H1 (cell line): Measurements from ENCODE around the gene TOMM40L. TPM values are rescaled to one million over a fixed set of nuclear protein-coding genes. Genes with fewer than 3 reads are reported as not detected.

Experiments
- CTCF ChIA-PET: fragments of 300-600 bp; sonication (Branson Sonifier 250); formaldehyde crosslinking; loops from one replicate; lab custom pipeline; 2021; ENCODE audit not compliant: partially characterized antibody; lab: Charles Lee
- POLR2A ChIA-PET: fragments of 300-600 bp; sonication (Branson Sonifier 250); formaldehyde crosslinking; loops from one replicate; lab custom pipeline; 2021; ENCODE audit warnings: inconsistent platforms; ENCODE audit not compliant: partially characterized antibody; lab: Charles Lee
- DNase-seq, 2 experiments: peaks; one replicate each; pipeline versions ENCODE4 v3.0.0 to v3.0.0-alpha.2; 2010 to 2022; ENCODE audit warnings: low spot score in 2 of 2, low read depth in 1 of 2, mixed read lengths in 1 of 2
- FAIRE-seq: peaks from 2 replicates; lab custom pipeline; 2011; peaks lifted over from hg19 to GRCh38; lab: Jason Lieb, UNC
- H2AFZ ChIP-seq: 2 replicates; pipeline ENCODE4 v1.8.1; 2012; ENCODE audit warnings: low read length, inconsistent platforms
- H2AK5ac ChIP-seq: 2 replicates; pipeline ENCODE4 v1.6.1; 2013; ENCODE audit warnings: low read depth, low read length
- H2BK120ac ChIP-seq: replicated peaks from 2 replicates; pipeline ENCODE3; 2013; ENCODE audit warnings: low read depth, low read length, inconsistent platforms
- H2BK12ac ChIP-seq: 2 replicates; pipeline ENCODE4 v1.6.1; 2013; ENCODE audit warnings: low read depth, low read length
- H2BK15ac ChIP-seq: 2 replicates; pipeline ENCODE4 v1.6.1; 2013; ENCODE audit warnings: low read length
- H2BK20ac ChIP-seq: 2 replicates; pipeline ENCODE4 v1.6.1; 2013; ENCODE audit warnings: low read length
- H2BK5ac ChIP-seq: 2 replicates; pipeline ENCODE4 v1.6.1; 2013; ENCODE audit warnings: low read depth, low read length
- H3K14ac ChIP-seq: 2 replicates; pipeline ENCODE4 v1.6.1; 2013; ENCODE audit warnings: inconsistent platforms; ENCODE audit not compliant: insufficient read length
- H3K18ac ChIP-seq: 2 replicates; pipeline ENCODE4 v1.6.1; 2013; ENCODE audit warnings: low read length; ENCODE audit errors: extremely low read depth
- H3K23ac ChIP-seq: 2 replicates; pipeline ENCODE4 v1.6.1; 2013; ENCODE audit warnings: inconsistent platforms; ENCODE audit not compliant: insufficient read length
- H3K23me2 ChIP-seq: 2 replicates; pipeline ENCODE4 v1.6.1; 2013; ENCODE audit warnings: low read depth, low read length
- H3K27ac ChIP-seq: 2 replicates; pipeline ENCODE4 v1.6.1; 2011; ENCODE audit warnings: low read depth, low read length, inconsistent platforms
- H3K27me3 ChIP-seq, 4 experiments: replicated peaks in 1 of 4; 1 replicate in 1 of 4; 2 replicates in 3 of 4; pipeline versions ENCODE4 v1.6.1 to v1.8.1; 2011 to 2013; ENCODE audit warnings: low read length in 3 of 4, mild to moderate bottlenecking in 3 of 4, inconsistent platforms in 2 of 4, mixed read lengths in 2 of 4, moderate library complexity in 1 of 4; ENCODE audit not compliant: control insufficient read depth in 3 of 4, insufficient read depth in 3 of 4; ENCODE audit errors: extremely low read depth in 1 of 4
- H3K36me3 ChIP-seq, 4 experiments: 2 replicates each; pipeline versions ENCODE4 v1.6.1 to v1.8.1; 2011 to 2013; ENCODE audit warnings: mild to moderate bottlenecking in 4 of 4, low read length in 3 of 4, moderate library complexity in 2 of 4, control low read depth in 1 of 4, inconsistent platforms in 1 of 4; ENCODE audit not compliant: insufficient read depth in 4 of 4, control insufficient read depth in 2 of 4
- H3K4ac ChIP-seq: replicated peaks from 2 replicates; pipeline ENCODE3; 2013; ENCODE audit warnings: low read length, low read depth, mixed read lengths, inconsistent platforms; ENCODE audit not compliant: insufficient read length
- H3K4me1 ChIP-seq, 4 experiments: replicated peaks in 1 of 4; 1 replicate in 1 of 4; 2 replicates in 3 of 4; pipeline versions ENCODE4 v1.6.1 to v1.8.1; 2011 to 2013; ENCODE audit warnings: low read length in 3 of 4, inconsistent platforms in 2 of 4, mixed read lengths in 1 of 4; ENCODE audit not compliant: insufficient read depth in 4 of 4, control insufficient read depth in 3 of 4
- H3K4me2 ChIP-seq, 2 experiments: 2 replicates each; pipeline versions ENCODE4 v1.6.1 to v1.8.1; 2011 to 2013; ENCODE audit warnings: low read depth in 2 of 2, low read length in 2 of 2, control low read depth in 1 of 2, inconsistent platforms in 1 of 2, mild to moderate bottlenecking in 1 of 2; ENCODE audit not compliant: insufficient read depth in 1 of 2
- H3K4me3 ChIP-seq, 4 experiments: fragments of 200-600, 300-600 bp in 1 of 4; sonication (generic), shearing (Covaris generic), sonication (Bioruptor Twin) in 1 of 4; 2 replicates each; pipeline versions ENCODE4 v1.5.1 to v1.8.1; 2011 to 2016; ENCODE audit warnings: low read length in 4 of 4, low read depth in 3 of 4, control low read depth in 2 of 4, inconsistent platforms in 2 of 4, mild to moderate bottlenecking in 2 of 4, mixed read lengths in 1 of 4, moderate library complexity in 1 of 4; ENCODE audit not compliant: insufficient read depth in 2 of 4; ENCODE audit errors: extremely low read depth in 1 of 4
- H3K56ac ChIP-seq: replicated peaks from 2 replicates; pipeline ENCODE3; 2013; ENCODE audit warnings: low read depth, mild to moderate bottlenecking, mixed read lengths, low read length, inconsistent platforms; ENCODE audit not compliant: insufficient read length
- H3K79me1 ChIP-seq: 2 replicates; pipeline ENCODE4 v1.6.1; 2013; ENCODE audit warnings: low read depth, low read length, control low read depth
- H3K79me2 ChIP-seq, 2 experiments: 2 replicates each; pipeline versions ENCODE4 v1.6.1 to v1.8.1; 2012 to 2013; ENCODE audit warnings: low read length in 2 of 2, mild to moderate bottlenecking in 2 of 2, inconsistent platforms in 1 of 2; ENCODE audit not compliant: insufficient read depth in 2 of 2, control insufficient read depth in 1 of 2
- H3K9ac ChIP-seq, 4 experiments: replicated peaks in 1 of 4; 1 replicate in 1 of 4; 2 replicates in 3 of 4; pipeline versions ENCODE4 v1.6.1 to v1.8.1; 2011 to 2013; ENCODE audit warnings: low read depth in 3 of 4, low read length in 3 of 4, control low read depth in 2 of 4, mild to moderate bottlenecking in 2 of 4, moderate library complexity in 2 of 4, inconsistent platforms in 1 of 4; ENCODE audit errors: extremely low read depth in 1 of 4
- H3K9me3 ChIP-seq, 2 experiments: 2 replicates each; pipeline versions ENCODE4 v1.6.1 to v1.8.1; 2012 to 2013; ENCODE audit warnings: mild to moderate bottlenecking in 2 of 2, moderate library complexity in 2 of 2, control low read depth in 1 of 2, inconsistent platforms in 1 of 2, low read depth in 1 of 2, low read length in 1 of 2, mixed read lengths in 1 of 2; ENCODE audit not compliant: insufficient read depth in 2 of 2
- H4K20me1 ChIP-seq, 2 experiments: replicated peaks in 1 of 2; 2 replicates each; pipeline versions ENCODE3 to v1.8.1; 2011 to 2013; ENCODE audit warnings: inconsistent platforms in 2 of 2, low read length in 2 of 2, mild to moderate bottlenecking in 1 of 2; ENCODE audit not compliant: insufficient read depth in 2 of 2, control insufficient read depth in 1 of 2
- H4K5ac ChIP-seq: 2 replicates; pipeline ENCODE4 v1.6.1; 2013; ENCODE audit warnings: low read length, low read depth, mixed read lengths, inconsistent platforms; ENCODE audit not compliant: insufficient read length
- H4K8ac ChIP-seq: 2 replicates; pipeline ENCODE4 v1.8.0; 2013; ENCODE audit warnings: mild to moderate bottlenecking, moderate library complexity, low read length, inconsistent platforms; ENCODE audit not compliant: insufficient read depth; ENCODE audit errors: extremely low read depth
- H4K91ac ChIP-seq: replicated peaks from 2 replicates; pipeline ENCODE3; 2013; ENCODE audit warnings: low read length, mixed read lengths, inconsistent platforms; ENCODE audit not compliant: insufficient read length
- ASH2L ChIP-seq: fragments of 200-600, 300-600 bp; sonication (generic); IDR thresholded peaks from one replicate; pipeline ENCODE4 v1.7.1; 2017; ENCODE audit warnings: low read length
- CHD1 ChIP-seq: IDR thresholded peaks from 2 replicates; pipeline ENCODE4 v1.6.1; 2012; ENCODE audit warnings: low read depth, low read length, improper control_type of control experiment
- TCF12 ChIP-seq: IDR thresholded peaks from 2 replicates; pipeline ENCODE4 v1.6.1; 2011; ENCODE audit warnings: low read depth, mild to moderate bottlenecking, low read length
- YY1 ChIP-seq: IDR thresholded peaks from 2 replicates; pipeline ENCODE4 v1.6.1; 2011; ENCODE audit warnings: low read depth, mild to moderate bottlenecking, low read length
- WGBS, 2 experiments: shearing (Covaris generic) in 1 of 2; methylation state at CpG; one replicate each; pipeline versions ENCODE4 v1.1.6 to v1.1.7; 2013 to 2015; ENCODE audit warnings: low lambda C conversion rate in 2 of 2, mixed read lengths in 2 of 2, inconsistent platforms in 1 of 2, low coverage in 1 of 2, missing lambda C conversion rate in 1 of 2; ENCODE audit not compliant: insufficient replicate concordance in 2 of 2, insufficient coverage in 1 of 2, insufficient read length in 1 of 2; ENCODE audit errors: extremely low coverage in 1 of 2, missing lambda C conversion rate in 1 of 2; 5-methylcytosine and 5-hydroxymethylcytosine counted together
- polyA plus RNA-seq, 7 experiments: library from polyadenylated mRNA; depleted of rRNA in 3 of 7; stranded (reverse) in 5 of 7; unstranded in 2 of 7; fragments of >200 nt in 5 of 7; fragments of 200-250 nt in 2 of 7; gene quantifications; 1 replicate in 5 of 7; 2 replicates in 1 of 7; 4 replicates in 1 of 7; pipeline versions ENCODE4 v1.2.1 to v1.2.3, GENCODE V29; 2011 to 2013; ENCODE audit warnings: missing spikeins in 2 of 7, mixed read lengths in 2 of 7
- total RNA-seq: library from RNA; stranded (reverse); fragmentation: NEBNext Ultra II Directional; extraction: Animal tissue kit (Norgen Biotek cat#: 25700); gene quantifications from 2 replicates; pipeline ENCODE4 v1.2.1, GENCODE V29; 2021

TOMM40L gene
- total and polyA plus RNA-seq, 2 of the 8 experiments (the other 6 are each of a cell fraction or from before 2014, with no cell fraction given), result 11.4 to 15.0 TPM

- Histone ChIP-seq H2BK12ac (no peak overlapping the region), H2BK5ac (no peak overlapping the region), H2AK5ac (no peak overlapping the region), H2AFZ (no peak overlapping the region), H3K23me2 (no peaks in the 10 kb centered on the region), H4K8ac (no peak overlapping the region), H3K4me1 (no peaks in the 10 kb centered on the region), H3K36me3 (no peaks in the 10 kb centered on the region), H2BK15ac (no peak overlapping the region), H3K79me2 (no peaks in the 10 kb centered on the region), H2BK120ac (no peak overlapping the region), H3K27me3 (no peaks in the 10 kb centered on the region), H4K20me1 (no peaks in the 10 kb centered on the region), H3K23ac (no peak overlapping the region), H3K18ac (no peak overlapping the region), H4K5ac (no peak overlapping the region), H3K4me2 (no peak overlapping the region), H3K27ac (no peak overlapping the region), H3K14ac (no peak overlapping the region), H3K4ac (no peak overlapping the region), H3K9me3 (no peaks in the 10 kb centered on the region), H3K56ac (no peak overlapping the region), H2BK20ac (no peak overlapping the region), H4K91ac (no peak overlapping the region), H3K9ac (no peak overlapping the region), H3K79me1 (no peaks in the 10 kb centered on the region), H3K4me3 (no peak overlapping the region)
- ChIA-PET CTCF (interaction anchor here (1.0 to 2.7 kb wide), 10 partner anchors 9 to 82 kb away, joined by 3 to 16 read pairs (median 4); no protein-coding TSS in a partner anchor), POLR2A (interaction anchor here (0.9 to 1.4 kb wide), 4 partner anchors 9 to 16 kb away, joined by 3 to 4 read pairs (median 3); no protein-coding TSS in a partner anchor)
- FAIRE-seq, result no peak
- DNase-seq, result no peak
- 78% methylated on average over 3 of the region's 3 CpGs; no CpG with 5 or more reads in 1 of the 2 experiments for WGBS, 2 experiments
- TF ChIP-seq ASH2L (no peak), YY1 (no peak), TCF12 (no peak), CHD1 (no peak)
Observed at GRCh38 chr1:161273402-161273801, 47.5 kb downstream of the TOMM40L start.
